Measurements from ENCODE around the gene HDAC11. TPM values are rescaled to one million over a fixed set of nuclear protein-coding genes. Genes with fewer than 3 reads are reported as not detected.

HDAC11 gene
- total RNA-seq, 1 donor from 2014 or later = 18.2 TPM

DNA sequence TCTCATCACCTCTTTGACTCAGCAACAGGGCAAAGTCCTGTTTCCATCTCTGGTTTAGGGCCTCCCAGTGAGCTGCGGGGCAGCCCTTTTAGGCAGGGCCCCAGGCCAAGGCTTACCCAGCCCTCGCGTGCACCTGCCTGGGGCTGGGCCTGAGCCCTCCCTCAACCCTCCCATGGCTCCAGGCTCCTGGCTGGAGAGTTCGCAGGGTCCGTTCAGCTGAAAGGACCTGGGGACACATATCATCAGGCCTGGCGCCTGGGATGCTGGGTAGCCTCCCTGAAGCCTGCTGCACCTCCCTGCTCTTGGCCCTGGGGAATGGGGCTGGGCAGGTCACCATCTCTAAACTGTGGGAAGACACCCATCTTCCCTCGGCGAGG lies 29.7 kb downstream of the HDAC11 start:
- TF ChIP-seq, protein P1, sequence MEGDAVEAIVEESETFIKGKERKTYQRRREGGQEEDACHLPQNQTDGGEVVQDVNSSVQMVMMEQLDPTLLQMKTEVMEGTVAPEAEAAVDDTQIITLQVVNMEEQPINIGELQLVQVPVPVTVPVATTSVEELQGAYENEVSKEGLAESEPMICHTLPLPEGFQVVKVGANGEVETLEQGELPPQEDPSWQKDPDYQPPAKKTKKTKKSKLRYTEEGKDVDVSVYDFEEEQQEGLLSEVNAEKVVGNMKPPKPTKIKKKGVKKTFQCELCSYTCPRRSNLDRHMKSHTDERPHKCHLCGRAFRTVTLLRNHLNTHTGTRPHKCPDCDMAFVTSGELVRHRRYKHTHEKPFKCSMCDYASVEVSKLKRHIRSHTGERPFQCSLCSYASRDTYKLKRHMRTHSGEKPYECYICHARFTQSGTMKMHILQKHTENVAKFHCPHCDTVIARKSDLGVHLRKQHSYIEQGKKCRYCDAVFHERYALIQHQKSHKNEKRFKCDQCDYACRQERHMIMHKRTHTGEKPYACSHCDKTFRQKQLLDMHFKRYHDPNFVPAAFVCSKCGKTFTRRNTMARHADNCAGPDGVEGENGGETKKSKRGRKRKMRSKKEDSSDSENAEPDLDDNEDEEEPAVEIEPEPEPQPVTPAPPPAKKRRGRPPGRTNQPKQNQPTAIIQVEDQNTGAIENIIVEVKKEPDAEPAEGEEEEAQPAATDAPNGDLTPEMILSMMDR (IDR thresholded peaks at IDR 0.05) = no peak
- ATAC-seq (no peak), DNase-seq (peak; percentile 27)
- Histone ChIP-seq H3K4me3 (no peak overlapping the region), H3K27ac (no peak overlapping the region), H3K27me3 (ENCODE audit: low read depth) (no peaks in the 10 kb centered on the region), H3K4me1 (no peaks in the 10 kb centered on the region), H3K9me3 (no peaks in the 10 kb centered on the region), H3K36me3 (no peaks in the 10 kb centered on the region)
- intact Hi-C loops (cut with DNase I) = no loop called here

DNA sequence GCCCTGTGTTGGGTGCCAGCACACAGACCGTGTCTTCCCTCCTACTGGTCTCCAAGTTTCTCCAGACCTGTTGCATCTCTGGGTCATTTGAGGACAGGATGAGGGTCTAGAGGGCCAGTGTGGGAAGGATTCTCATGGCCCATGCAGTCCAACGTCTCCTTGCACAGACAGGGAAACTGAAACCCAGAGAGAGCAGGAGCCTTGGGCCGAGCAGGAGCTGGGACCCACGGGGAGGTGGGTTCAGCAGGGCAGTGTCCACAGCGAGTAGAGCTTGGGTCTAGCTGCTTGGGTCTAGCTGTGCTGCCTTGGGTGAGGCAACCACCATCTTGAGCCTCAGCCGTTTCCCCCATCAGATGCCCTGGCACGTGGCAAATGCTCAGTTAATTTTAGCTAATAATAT lies 32.3 kb downstream of the HDAC11 start:
- Histone ChIP-seq H3K27me3 (ENCODE audit: low read depth) (no peaks in the 10 kb centered on the region), H3K9me3 (no peaks in the 10 kb centered on the region), H3K27ac (no peak overlapping the region), H3K4me1 (no peaks in the 10 kb centered on the region), H3K4me3 (no peak overlapping the region), H3K36me3 (no peaks in the 10 kb centered on the region)
- DNase-seq = peak; percentile 21
- intact Hi-C loops (cut with DNase I) = no loop called here
- TF ChIP-seq, protein P1 (IDR thresholded peaks at IDR 0.05) = no peak
- no peak for ATAC-seq

DNA sequence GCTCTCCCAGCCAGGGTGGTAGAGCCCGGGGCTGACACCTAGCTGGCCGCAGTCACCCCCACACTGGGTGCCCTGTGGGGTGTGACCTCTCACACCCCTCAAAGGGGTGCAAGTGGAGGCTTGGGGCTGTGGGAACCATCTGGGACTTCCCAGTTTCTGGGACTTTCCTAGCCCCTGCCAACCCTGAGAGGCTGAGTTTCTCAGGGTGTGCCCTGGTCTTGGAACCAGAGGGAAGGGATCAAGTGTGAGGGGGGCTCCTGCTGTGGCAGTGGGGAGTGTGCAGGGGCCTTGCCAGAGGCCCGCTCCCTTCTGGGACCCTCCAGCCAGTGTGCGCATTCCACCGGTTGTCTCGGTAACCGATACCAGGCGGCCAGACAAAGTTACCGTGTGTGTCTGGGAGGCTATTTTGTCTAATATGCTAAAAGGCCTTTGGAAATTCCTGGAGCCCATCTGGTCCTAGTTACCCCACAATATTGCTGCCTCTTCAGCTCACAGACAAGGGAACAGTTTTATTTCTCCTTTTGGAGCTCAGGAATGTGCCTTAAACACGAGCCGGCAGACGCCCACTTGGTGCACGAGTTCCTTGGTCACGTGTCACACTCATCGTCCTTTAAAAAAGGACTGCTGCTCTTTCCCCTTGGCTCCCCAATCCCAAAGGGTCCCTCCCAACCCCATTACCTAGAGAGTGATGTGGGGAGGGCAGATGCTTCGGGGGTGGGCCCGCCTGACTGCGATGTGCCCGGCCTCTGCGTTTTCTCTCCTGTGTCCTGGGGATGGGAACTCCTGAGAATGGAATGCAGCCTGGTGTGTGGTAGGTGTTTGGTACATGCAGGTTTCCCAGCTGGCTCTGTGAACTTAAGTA lies 33.2 kb downstream of the HDAC11 start:
- Histone ChIP-seq H3K9me3 (no peaks in the 10 kb centered on the region), H3K27ac (no peak overlapping the region), H3K4me3 (no peak overlapping the region), H3K27me3 (ENCODE audit: low read depth) (no peaks in the 10 kb centered on the region), H3K36me3 (no peaks in the 10 kb centered on the region), H3K4me1 (no peaks in the 10 kb centered on the region)
- TF ChIP-seq, protein P1 (IDR thresholded peaks at IDR 0.05) = no peak
- ATAC-seq = no peak
- peak; percentile 5 for DNase-seq
- intact Hi-C loops (cut with DNase I) = no loop called here

DNA sequence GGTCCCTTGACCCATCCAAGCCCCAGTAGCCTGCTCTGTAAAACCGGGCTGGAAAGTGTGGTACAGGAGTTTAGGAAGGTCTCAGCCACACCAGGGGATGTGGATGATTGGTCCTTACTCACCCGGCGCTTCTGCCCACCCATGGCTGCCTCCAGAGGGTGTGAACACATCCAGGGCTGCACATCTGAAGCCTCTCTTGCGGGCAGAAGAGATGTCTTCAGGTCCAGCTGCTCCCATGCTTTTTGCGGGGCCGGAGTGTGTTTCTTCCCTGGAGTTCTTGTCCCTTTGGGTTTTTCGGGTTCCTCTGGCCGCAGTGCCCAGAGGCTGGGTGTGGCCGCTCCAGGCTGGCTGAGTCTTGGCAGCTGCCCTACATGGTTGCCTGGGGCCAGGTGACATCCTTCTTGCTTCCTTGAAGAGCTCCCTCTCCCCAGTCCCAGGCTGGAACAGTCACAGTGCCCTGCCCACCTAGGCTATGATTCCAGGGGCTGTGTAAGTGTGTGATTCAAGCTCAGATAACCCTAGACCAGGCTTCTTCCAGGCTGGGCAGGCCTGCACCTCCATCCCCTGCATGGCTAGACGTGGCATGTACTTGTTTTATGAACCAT lies 33.9 kb downstream of the HDAC11 start:
- no peaks in the 10 kb centered on the region for H3K4me1 ChIP-seq
- H3K27ac ChIP-seq = no peak overlapping the region
- no peak overlapping the region for H3K4me3 ChIP-seq
- no peaks in the 10 kb centered on the region for H3K9me3 ChIP-seq
- DNase-seq (no peak), ATAC-seq (no peak)
- H3K27me3 ChIP-seq (ENCODE audit: low read depth) = no peaks in the 10 kb centered on the region
- intact Hi-C loops (cut with DNase I) = no loop called here
- TF ChIP-seq, protein P1 (IDR thresholded peaks at IDR 0.05) = no peak
- no peaks in the 10 kb centered on the region for H3K36me3 ChIP-seq

DNA sequence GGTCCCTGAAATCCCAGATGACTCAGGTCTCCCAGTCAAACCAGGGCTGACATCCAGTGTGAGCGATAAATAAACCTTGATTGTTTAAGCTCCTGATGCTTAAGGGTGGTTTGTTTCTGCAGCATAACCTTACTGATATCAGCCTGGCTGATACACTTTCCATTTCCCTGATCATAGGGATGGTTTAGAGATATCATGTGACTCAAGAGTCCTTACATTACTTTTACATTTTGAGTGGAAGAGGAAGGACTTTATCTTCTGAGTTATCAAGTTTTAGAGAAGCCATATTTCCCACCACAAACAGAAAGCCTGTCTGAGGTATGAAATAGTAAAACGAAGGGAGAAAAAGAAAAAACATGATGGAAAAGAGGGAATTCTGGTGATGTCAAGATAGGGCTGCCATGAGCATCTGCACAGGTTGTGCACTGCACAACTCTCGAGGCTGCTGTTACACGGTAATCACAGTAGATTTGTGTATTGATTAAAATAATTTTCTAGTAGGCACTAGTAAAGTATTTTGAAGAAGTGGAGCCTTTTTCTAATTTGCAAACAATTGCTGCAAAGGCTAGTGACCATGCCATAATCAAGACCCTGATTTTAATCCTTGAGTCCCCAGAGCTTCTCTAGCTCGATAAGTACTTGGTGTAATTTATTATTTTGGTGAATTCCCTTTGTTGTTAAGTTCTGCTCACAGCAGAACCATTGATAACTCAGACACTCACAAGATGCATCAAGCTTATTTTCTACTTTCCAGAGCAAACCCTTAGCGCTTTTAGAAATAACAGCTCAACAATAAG lies 34.7 kb downstream of the HDAC11 start:
- TF ChIP-seq, protein P1 (IDR thresholded peaks at IDR 0.05) = no peak
- Histone ChIP-seq H3K4me1 (no peaks in the 10 kb centered on the region), H3K27me3 (ENCODE audit: low read depth) (no peaks in the 10 kb centered on the region), H3K9me3 (no peaks in the 10 kb centered on the region), H3K36me3 (no peaks in the 10 kb centered on the region), H3K4me3 (no peak overlapping the region), H3K27ac (no peak overlapping the region)
- DNase-seq (no peak), ATAC-seq (no peak)
- intact Hi-C loops (cut with DNase I) = no loop called here
